ENCODE results near the gene TMPRSS13. TPM values are rescaled to one million over a fixed set of nuclear protein-coding genes. Genes with fewer than 3 reads are reported as not detected.

The TMPRSS13 gene
- total RNA-seq, 1 donor from 2014 or later = 0.53 TPM

DNA sequence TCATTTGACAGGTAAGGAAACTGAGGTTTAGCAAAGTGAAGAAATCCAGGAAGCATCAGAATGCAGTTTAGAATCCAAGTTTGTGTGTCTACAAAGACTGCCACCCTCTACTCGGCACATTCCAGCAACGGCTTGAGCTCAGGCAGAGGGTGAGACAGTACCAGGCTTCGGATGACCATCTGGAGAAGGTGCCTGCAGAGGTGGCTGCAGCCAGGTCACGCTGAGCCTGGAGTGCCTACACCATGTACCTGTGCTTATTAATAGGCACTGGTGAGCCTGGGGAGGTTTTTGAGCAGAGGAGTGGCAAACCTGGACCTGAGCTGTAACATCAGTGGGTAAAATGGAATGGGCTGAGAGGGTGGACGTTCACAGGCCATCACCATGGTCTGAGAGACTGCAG is 57.4 kb downstream of the TMPRSS13 start:
- TF ChIP-seq CTCF (IDR thresholded peaks at IDR 0.05; ENCODE audit: insufficient read depth, low read length, severe bottlenecking) = no peak
- H3K36me3 ChIP-seq (ENCODE audit: control insufficient read depth, insufficient read depth, low read length) = no peaks in the 10 kb centered on the region
- H3K27me3 ChIP-seq (ENCODE audit: control insufficient read depth, insufficient read depth, low read length) = peaks cover 24% of the 10 kb centered on the region
- FAIRE-seq (no peak), DNase-seq (ENCODE audit: low read depth) (no peak)
- no peak overlapping the region for H3K4me3 ChIP-seq (ENCODE audit: low read depth, low read length)

DNA sequence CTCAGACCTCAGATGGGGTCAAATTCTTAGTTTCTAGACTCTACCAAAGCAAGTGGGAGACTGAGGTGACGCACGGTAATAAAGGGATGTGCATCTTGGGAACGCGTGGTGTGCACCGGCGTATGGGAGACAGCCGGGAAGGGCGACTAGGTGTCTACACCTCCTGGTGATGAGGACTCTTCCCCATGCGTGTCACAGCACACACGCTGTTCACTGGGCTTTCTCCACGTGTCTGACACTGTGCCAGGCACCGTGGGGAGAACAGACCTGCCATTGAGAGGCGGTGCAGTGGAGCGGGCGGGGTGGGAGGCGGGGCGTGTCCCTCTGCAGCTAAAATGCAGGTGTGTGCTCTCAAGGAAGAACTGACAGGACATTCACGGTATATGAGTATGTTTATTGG is 58.0 kb downstream of the TMPRSS13 start:
- H3K27me3 ChIP-seq (ENCODE audit: control insufficient read depth, insufficient read depth, low read length) = peaks cover 20% of the 10 kb centered on the region
- no peak overlapping the region for H3K4me3 ChIP-seq (ENCODE audit: low read depth, low read length)
- no peaks in the 10 kb centered on the region for H3K36me3 ChIP-seq (ENCODE audit: control insufficient read depth, insufficient read depth, low read length)
- FAIRE-seq (peak; percentile 28), DNase-seq (ENCODE audit: low read depth) (no peak)
- no peak for TF ChIP-seq CTCF (IDR thresholded peaks at IDR 0.05; ENCODE audit: insufficient read depth, low read length, severe bottlenecking)

- Histone ChIP-seq H3K36me3 (ENCODE audit: control insufficient read depth, insufficient read depth, low read length) (no peaks in the 10 kb centered on the region), H3K4me3 (ENCODE audit: low read depth, low read length) (no peak overlapping the region), H3K27me3 (ENCODE audit: control insufficient read depth, insufficient read depth, low read length) (peaks cover 11% of the 10 kb centered on the region)
- FAIRE-seq = no peak
- no peak for TF ChIP-seq CTCF (IDR thresholded peaks at IDR 0.05; ENCODE audit: insufficient read depth, low read length, severe bottlenecking)
- no peak for DNase-seq (ENCODE audit: low read depth)
Observed at GRCh38 chr11:117870103-117870952, 58.9 kb downstream of the TMPRSS13 start.

- no peak for TF ChIP-seq CTCF (IDR thresholded peaks at IDR 0.05; ENCODE audit: insufficient read depth, low read length, severe bottlenecking)
- no peak overlapping the region for H3K4me3 ChIP-seq (ENCODE audit: low read depth, low read length)
- H3K27me3 ChIP-seq (ENCODE audit: control insufficient read depth, insufficient read depth, low read length) = peaks cover 7% of the 10 kb centered on the region
- DNase-seq (ENCODE audit: low read depth) (no peak), FAIRE-seq (no peak)
- H3K36me3 ChIP-seq (ENCODE audit: control insufficient read depth, insufficient read depth, low read length) = no peaks in the 10 kb centered on the region
Observed at GRCh38 chr11:117869604-117870003, 59.6 kb downstream of the TMPRSS13 start.

DNA sequence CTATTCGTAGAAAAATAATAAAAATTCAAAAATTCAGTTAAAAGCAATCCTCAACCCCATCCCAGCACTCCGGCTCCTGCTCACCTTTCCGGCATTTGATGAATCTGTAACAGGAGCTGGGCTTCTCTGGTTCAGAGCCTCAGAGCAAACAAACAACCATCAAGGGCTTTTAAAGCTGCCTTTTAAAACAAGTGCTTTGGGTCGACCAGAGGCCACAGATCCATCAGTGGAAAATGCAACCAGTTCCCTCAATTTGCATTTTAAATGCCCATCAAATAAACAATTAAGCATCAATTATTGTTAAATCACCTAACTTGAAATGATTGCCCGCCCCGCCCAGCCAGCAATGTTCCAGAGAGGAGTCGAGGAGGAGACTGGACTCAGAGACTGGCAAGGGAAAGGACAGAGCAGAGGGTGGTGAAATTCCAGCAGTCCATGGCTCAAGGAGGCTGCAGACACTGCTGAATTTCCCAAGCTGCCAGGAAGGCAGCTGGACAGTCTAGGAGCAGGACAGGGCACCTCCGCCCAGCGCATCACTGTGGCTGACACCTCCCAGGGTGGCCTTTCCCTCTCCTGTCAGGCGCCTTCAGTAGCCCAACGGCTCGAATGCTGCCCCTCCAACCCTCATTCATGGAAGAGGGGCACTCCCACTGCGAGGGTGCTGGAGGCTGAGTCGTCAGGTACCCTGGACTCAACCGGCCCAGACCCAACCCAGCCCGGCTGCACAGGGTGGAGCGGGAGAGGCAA is 60.2 kb downstream of the TMPRSS13 start:
- Histone ChIP-seq H3K27me3 (ENCODE audit: control insufficient read depth, insufficient read depth, low read length) (peaks cover 3% of the 10 kb centered on the region), H3K36me3 (ENCODE audit: control insufficient read depth, insufficient read depth, low read length) (no peaks in the 10 kb centered on the region), H3K4me3 (ENCODE audit: low read depth, low read length) (no peak overlapping the region)
- FAIRE-seq = no peak
- no peak for TF ChIP-seq CTCF (IDR thresholded peaks at IDR 0.05; ENCODE audit: insufficient read depth, low read length, severe bottlenecking)
- DNase-seq (ENCODE audit: low read depth) = no peak
